ENCODE measurements around the gene AMDHD2.

AMDHD2 gene

GRCh38 chr16:2500430-2500917 lies 19.7 kb upstream of the AMDHD2 start:
- no peak for DNase-seq

GRCh38 chr16:2500918-2501750 lies 19.0 kb upstream of the AMDHD2 start:
- peak; percentile 95 for DNase-seq

- no peak for DNase-seq
Measured at GRCh38 chr16:2501946-2502895, 17.9 kb upstream of the AMDHD2 start.

- DNase-seq, result no peak
Measured at GRCh38 chr16:2505695-2506094, 14.5 kb upstream of the AMDHD2 start.

GRCh38 chr16:2507052-2507659 lies 13.0 kb upstream of the AMDHD2 start:
- DNase-seq, result no peak

GRCh38 chr16:2507665-2508064 lies 12.5 kb upstream of the AMDHD2 start:
- no peak for DNase-seq

- DNase-seq, result no peak
Measured at GRCh38 chr16:2508722-2509400, 11.3 kb upstream of the AMDHD2 start.

- DNase-seq, result no peak
Measured at GRCh38 chr16:2511128-2511800, 8.9 kb upstream of the AMDHD2 start.

- DNase-seq, result no peak
Measured at GRCh38 chr16:2511996-2512734, 8.0 kb upstream of the AMDHD2 start.

- no peak for DNase-seq
Measured at GRCh38 chr16:2512735-2513404, 7.3 kb upstream of the AMDHD2 start.

GRCh38 chr16:2513405-2514332 lies 6.5 kb upstream of the AMDHD2 start, which contains the start of gene ATP6V0C:
TSS of gene ATP6V0C (plus strand) at chr16:2513952. CDS start at chr16:2514104, 152 bp downstream.
- DNase-seq, result peak; percentile 96

GRCh38 chr16:2514333-2515179 lies 5.6 kb upstream of the AMDHD2 start:
- DNase-seq, result no peak

GRCh38 chr16:2515180-2515851 lies 4.9 kb upstream of the AMDHD2 start:
- DNase-seq, result no peak

GRCh38 chr16:2516391-2517240 lies 3.6 kb upstream of the AMDHD2 start:
- no peak for DNase-seq

- DNase-seq, result no peak
Measured at GRCh38 chr16:2517954-2518605, 2.1 kb upstream of the AMDHD2 start.

All from activated CD8-positive, alpha-beta memory T cell treated with anti-CD3 and anti-CD28 coated beads for 24 hours (primary cell).